Gastroesophageal sphincter (tissue), 4 donors: ENCODE data around the gene PEX11B. TPM values are rescaled to one million over a fixed set of nuclear protein-coding genes. Genes with fewer than 3 reads are reported as not detected.
A peak's percentile ranks its signal among the peaks of the same experiment; 100 is the strongest.

ENCODE experiments used
- ATAC-seq: fragments of 150-250 bp; one replicate; pipeline ENCODE4 v1.9.1; 2016; ENCODE audit warnings: mild to moderate bottlenecking, moderate library complexity
- H3K27ac ChIP-seq, 4 donors: fragments of 200-600 bp; sonication (generic) in 3 of 4; 1 replicate in 3 of 4; 2 replicates in 1 of 4; pipeline ENCODE4 v1.5.1; 2016 to 2019
- H3K27me3 ChIP-seq: fragments of 200-600 bp; sonication (generic); one replicate; pipeline ENCODE4 v1.5.1; 2019
- H3K36me3 ChIP-seq, 2 donors: fragments of 200-600 bp; sonication (generic); one replicate each; pipeline ENCODE4 v1.5.1; 2019; ENCODE audit warnings: control low read depth in 1 of 2
- H3K4me1 ChIP-seq, 3 donors: fragments of 200-600 bp; sonication (generic); 1 replicate in 2 of 3; 2 replicates in 1 of 3; pipeline ENCODE4 v1.5.1; 2016 to 2019; ENCODE audit warnings: control low read depth in 2 of 3
- H3K4me3 ChIP-seq, 2 donors: fragments of 200-600 bp; sonication (generic); one replicate each; pipeline ENCODE4 v1.5.1; 2019; ENCODE audit warnings: mild to moderate bottlenecking in 1 of 2, moderate library complexity in 1 of 2
- H3K9me3 ChIP-seq, 3 donors: fragments of 200-600 bp; sonication (generic); one replicate each; pipeline ENCODE4 v1.5.1; 2017 to 2019; ENCODE audit warnings: control low read depth in 2 of 3
- EP300 ChIP-seq: sonication (generic); formaldehyde crosslinking; IDR thresholded peaks from one replicate; pipeline ENCODE4 v1.6.1; 2017; ENCODE audit warnings: antibody characterized with exemption, mild to moderate bottlenecking
- POLR2A ChIP-seq, 2 donors: fragments of 450-650 bp; IDR thresholded peaks; one replicate each; pipeline ENCODE4 v1.6.1; 2017; ENCODE audit warnings: antibody characterized with exemption in 2 of 2, mild to moderate bottlenecking in 2 of 2, moderate library complexity in 1 of 2
- POLR2AphosphoS5 ChIP-seq: sonication (generic); formaldehyde crosslinking; IDR thresholded peaks from one replicate; pipeline ENCODE4 v1.6.1; 2017; ENCODE audit warnings: antibody characterized with exemption
- WGBS, 2 donors: methylation state at CpG; one replicate each; pipeline ENCODE4 v1.1.5; 2018; ENCODE audit warnings: low coverage in 1 of 2; 5-methylcytosine and 5-hydroxymethylcytosine counted together
- total RNA-seq, 4 donors: library from RNA; depleted of rRNA; stranded (reverse); fragments of >200 nt; gene quantifications; one replicate each; pipeline ENCODE4 v1.1.0, GENCODE V29; 2016
- TF ChIP-seq, protein P1 (sequence below), 4 experiments: fragments of 200-600 bp in 2 of 4; fragments of 450-650 bp in 2 of 4; sonication (generic) in 1 of 4; IDR thresholded peaks; one replicate each; pipeline ENCODE4 v1.5.1; 2017 to 2019; ENCODE audit warnings: antibody characterized with exemption in 4 of 4, mild to moderate bottlenecking in 2 of 4, moderate library complexity in 2 of 4

PEX11B gene
- total RNA-seq, 4 donors from 2014 or later = 22.1 to 29.1 (median 28.1) TPM

DNA sequence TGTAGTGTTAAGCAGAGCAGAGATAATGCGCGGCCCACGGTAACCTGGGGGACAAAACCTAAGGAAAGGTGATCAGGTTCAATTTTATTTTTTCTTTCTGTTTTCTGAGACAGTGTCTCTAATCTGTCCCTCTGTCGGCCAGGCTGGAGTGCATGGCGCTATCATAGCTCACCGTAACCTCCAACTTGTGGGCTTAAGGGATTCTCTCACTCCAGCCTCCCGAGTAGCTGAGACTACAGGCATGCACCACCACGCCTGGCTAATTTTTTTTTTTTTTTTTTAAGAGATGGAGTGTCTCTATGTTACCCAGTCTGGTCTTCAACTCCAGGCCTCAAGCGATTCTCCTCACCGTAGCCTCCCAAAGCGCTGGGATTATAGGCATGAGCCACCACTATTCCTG, 32.1 kb downstream of the PEX11B start:
- Histone ChIP-seq H3K36me3 (no peaks in the 10 kb centered on the region), H3K4me1 (peaks cover 2 to 23% (median 6%) of the 10 kb centered on the region in 3 donors), H3K4me3 (peak overlapping the region; percentile 51 to 67), H3K27me3 (no peaks in the 10 kb centered on the region), H3K27ac (peak overlapping the region in 2 of 4 donors; percentile 32 to 38), H3K9me3 (no peaks in the 10 kb centered on the region)
- WGBS, 2 donors = 36 to 40% methylated on average over 10 to 11 of the region's 11 CpGs
- TF ChIP-seq POLR2A (IDR thresholded peaks at IDR 0.05) (no peak), EP300 (no peak), POLR2AphosphoS5 (no peak)
- TF ChIP-seq, protein P1, sequence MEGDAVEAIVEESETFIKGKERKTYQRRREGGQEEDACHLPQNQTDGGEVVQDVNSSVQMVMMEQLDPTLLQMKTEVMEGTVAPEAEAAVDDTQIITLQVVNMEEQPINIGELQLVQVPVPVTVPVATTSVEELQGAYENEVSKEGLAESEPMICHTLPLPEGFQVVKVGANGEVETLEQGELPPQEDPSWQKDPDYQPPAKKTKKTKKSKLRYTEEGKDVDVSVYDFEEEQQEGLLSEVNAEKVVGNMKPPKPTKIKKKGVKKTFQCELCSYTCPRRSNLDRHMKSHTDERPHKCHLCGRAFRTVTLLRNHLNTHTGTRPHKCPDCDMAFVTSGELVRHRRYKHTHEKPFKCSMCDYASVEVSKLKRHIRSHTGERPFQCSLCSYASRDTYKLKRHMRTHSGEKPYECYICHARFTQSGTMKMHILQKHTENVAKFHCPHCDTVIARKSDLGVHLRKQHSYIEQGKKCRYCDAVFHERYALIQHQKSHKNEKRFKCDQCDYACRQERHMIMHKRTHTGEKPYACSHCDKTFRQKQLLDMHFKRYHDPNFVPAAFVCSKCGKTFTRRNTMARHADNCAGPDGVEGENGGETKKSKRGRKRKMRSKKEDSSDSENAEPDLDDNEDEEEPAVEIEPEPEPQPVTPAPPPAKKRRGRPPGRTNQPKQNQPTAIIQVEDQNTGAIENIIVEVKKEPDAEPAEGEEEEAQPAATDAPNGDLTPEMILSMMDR (IDR thresholded peaks at IDR 0.05) = no peak
- peak; percentile 46 for ATAC-seq

GRCh38 chr1:145885738-145886287, 32.7 kb downstream of the PEX11B start, which contains the start of gene ANKRD35:
Gene ANKRD35, minus strand, starts transcription at chr1:145885866. Its CDS starts 108 bp downstream, at chr1:145885758.
- WGBS, 2 donors = no CpG with 5 or more reads among the region's 36 CpGs
- TF ChIP-seq, protein P1 (IDR thresholded peaks at IDR 0.05) = no peak
- TF ChIP-seq POLR2AphosphoS5 = no peak
- no peak for TF ChIP-seq EP300
- no peak for TF ChIP-seq POLR2A (IDR thresholded peaks at IDR 0.05)
- peak; percentile 94 for ATAC-seq
- Histone ChIP-seq H3K4me3 (peak within 1 kb of the TSS; percentile 51 to 67), H3K27me3 (no peaks in the 10 kb centered on the region), H3K4me1 (peaks cover 0 to 17% (median 3%) of the 10 kb centered on the region in 3 donors), H3K9me3 (no peaks in the 10 kb centered on the region), H3K36me3 (no peaks in the 10 kb centered on the region), H3K27ac (peak within 1 kb of the TSS in 2 of 4 donors; percentile 32 to 38)

DNA sequence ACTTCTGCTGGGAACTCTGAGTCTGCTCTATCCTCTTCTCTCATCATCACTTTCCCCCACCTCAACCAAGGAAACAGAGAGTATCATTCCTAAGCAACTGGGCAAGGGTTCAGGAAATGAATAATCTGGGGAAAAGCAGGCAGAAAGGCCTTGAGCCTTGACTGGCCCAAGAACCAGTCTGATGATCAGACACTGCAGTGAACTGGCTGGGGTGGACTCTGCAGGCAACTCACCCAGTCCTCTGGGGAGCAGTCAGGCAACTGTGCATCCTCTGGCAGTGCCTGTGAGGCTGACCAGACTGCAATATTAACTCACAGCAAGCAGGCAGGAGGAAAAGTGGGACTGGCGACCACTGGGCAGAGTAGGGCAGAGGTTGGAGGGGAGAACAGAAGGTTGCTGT, 33.8 kb downstream of the PEX11B start:
- Histone ChIP-seq H3K9me3 (no peaks in the 10 kb centered on the region), H3K27me3 (no peaks in the 10 kb centered on the region), H3K27ac (no peak overlapping the region), H3K4me3 (no peak overlapping the region), H3K4me1 (peaks cover 0 to 17% (median 3%) of the 10 kb centered on the region in 3 donors), H3K36me3 (no peaks in the 10 kb centered on the region)
- TF ChIP-seq POLR2AphosphoS5 (no peak), EP300 (no peak), POLR2A (IDR thresholded peaks at IDR 0.05) (no peak)
- TF ChIP-seq, protein P1 (IDR thresholded peaks at IDR 0.05) = no peak
- no CpG with 5 or more reads among the region's 1 CpG for WGBS, 2 donors
- ATAC-seq = no peak

DNA sequence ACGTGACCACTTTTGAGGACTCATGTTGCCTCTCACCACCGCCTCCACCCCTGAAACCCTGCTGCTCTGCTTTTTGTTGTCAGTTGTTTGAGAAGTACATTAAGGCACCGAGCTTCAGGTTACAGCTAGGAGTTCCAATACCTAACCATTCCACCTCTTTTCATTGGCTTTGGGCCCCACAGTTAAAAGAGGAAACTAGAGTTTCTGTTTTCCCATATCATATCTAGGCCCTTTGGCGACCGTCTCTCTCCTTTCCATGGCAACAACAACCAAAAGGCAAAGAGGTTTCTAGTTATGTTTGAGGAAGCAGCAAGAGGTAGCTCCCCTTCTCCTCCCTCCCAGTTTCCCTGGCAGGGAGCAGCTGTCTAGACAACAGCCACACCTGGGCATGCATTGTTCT, 38.7 kb downstream of the PEX11B start:
- Histone ChIP-seq H3K27ac (no peak overlapping the region), H3K27me3 (no peaks in the 10 kb centered on the region), H3K4me1 (peaks cover 0 to under 1% (median 0%) of the 10 kb centered on the region in 3 donors), H3K9me3 (no peaks in the 10 kb centered on the region), H3K4me3 (no peak overlapping the region), H3K36me3 (no peaks in the 10 kb centered on the region)
- no peak for TF ChIP-seq EP300
- TF ChIP-seq POLR2A (IDR thresholded peaks at IDR 0.05) = no peak
- TF ChIP-seq, protein P1 (IDR thresholded peaks at IDR 0.05) = no peak
- TF ChIP-seq POLR2AphosphoS5 = no peak
- ATAC-seq = no peak
- 59 to 70% methylated on average over 4 to 5 of the region's 5 CpGs for WGBS, 2 donors

DNA sequence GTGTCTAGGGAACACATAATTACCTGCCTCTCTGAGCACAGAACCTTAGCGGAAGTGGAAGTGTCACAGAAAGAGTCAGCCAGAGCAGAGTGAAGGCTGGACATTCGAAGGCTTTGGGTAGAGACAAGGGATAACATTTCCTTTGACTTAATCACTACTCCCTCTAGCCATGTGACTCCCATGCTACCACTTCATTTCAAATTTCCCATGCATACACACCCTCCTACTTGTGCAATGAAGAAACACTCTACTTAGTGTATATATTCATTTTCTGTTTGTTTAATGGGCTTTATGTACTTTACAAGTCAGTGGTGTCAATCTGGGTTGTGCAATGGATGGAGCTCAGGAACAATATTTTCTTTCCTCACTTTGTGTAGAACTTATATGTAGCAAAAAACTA, 39.8 kb downstream of the PEX11B start:
- no peak for ATAC-seq
- no peaks in the 10 kb centered on the region for H3K36me3 ChIP-seq
- WGBS, 2 donors = 73 to 89% methylated on average over 2 of the region's 2 CpGs
- H3K27me3 ChIP-seq = no peaks in the 10 kb centered on the region
- no peaks in the 10 kb centered on the region for H3K9me3 ChIP-seq
- H3K27ac ChIP-seq = no peak overlapping the region
- H3K4me3 ChIP-seq = no peak overlapping the region
- H3K4me1 ChIP-seq = no peaks in the 10 kb centered on the region
- TF ChIP-seq, protein P1 (IDR thresholded peaks at IDR 0.05) = no peak
- TF ChIP-seq POLR2A (IDR thresholded peaks at IDR 0.05) (no peak), EP300 (no peak), POLR2AphosphoS5 (no peak)
